NCI-H1930 (cell line): ENCODE results near the gene GEMIN7.

Source experiments
- DNase-seq, 2 experiments: peaks; one replicate each; lab custom pipeline; 2025; lab: John Stamatoyannopoulos, UW

The GEMIN7 gene

GRCh38 chr19:45128806-45129205, 49.7 kb downstream of the GEMIN7 start:
- DNase-seq: no peak

GRCh38 chr19:45130236-45130635, 51.2 kb downstream of the GEMIN7 start:
- no peak for DNase-seq

DNA sequence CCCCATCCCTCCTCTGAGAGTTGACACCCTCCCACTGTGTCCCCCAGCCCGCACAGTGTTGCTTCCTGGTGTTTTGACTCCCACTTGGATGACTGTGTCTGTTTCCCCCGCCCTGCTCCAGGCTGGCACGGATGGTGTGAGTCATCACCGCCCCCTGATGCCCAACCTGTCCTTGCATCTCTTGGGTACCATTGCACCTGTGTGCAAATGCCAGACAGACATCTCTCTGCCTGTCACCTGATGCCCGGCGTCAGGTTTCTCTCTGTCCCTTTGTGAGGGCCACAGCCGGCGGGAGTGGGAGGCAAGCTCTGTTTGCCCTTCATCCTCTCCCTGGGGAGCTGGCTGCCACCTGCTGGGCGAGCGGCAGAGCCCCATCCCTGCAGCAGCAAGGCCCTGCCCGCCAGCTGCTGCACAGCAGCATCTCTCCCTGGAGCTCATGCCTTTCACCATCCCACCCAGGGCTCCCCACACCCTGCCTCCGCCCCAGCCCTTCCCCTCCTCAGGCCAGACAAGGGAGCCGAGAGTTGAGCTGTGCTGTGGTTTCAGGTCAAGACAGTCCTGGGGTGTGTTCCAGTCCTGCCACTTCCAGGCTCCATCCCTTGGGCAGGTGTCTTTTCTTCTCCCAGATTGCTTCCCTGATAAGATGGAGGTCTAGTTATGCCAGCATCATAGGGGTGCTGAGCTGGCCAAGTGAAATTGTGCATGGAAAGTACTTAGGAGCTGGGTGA, 52.0 kb downstream of the GEMIN7 start:
- DNase-seq: peak; percentile 85 to 90

GRCh38 chr19:45133661-45134060, 54.6 kb downstream of the GEMIN7 start:
- DNase-seq: no peak

DNA sequence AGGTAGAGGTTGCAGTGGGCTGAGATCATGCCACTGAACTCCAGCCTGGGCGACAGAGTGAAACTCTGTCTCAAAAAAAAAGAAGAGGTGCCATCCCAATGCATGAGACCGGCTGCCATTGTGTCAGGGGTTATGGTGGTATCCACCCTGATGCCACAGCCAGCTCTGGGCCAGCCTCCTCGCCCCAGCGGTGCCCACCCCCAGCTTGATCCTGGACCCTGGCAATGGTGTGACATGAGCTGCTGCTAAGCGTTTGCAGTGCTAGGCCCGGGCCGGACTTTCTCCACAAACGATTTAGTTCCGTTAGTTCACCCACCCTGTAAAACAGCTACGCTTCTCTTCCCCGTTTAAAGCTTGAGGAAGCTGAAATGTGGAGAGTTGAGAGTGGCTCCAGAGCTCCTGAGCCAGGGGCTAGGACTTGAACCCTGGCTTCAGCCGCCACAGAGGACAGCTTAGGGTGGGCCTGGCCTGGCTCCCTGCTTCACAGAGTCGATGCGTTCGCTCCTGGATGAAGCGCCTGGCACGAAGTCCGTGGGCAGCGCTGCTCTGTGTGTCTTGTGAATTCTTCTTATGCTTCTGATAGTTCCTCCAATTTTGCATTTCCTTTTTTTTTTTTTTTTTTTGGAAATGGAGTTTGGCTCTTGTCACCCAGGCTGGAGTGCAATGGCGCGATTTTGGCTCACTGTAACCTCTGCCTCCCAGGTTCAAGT, 56.3 kb downstream of the GEMIN7 start:
- no peak for DNase-seq

DNA sequence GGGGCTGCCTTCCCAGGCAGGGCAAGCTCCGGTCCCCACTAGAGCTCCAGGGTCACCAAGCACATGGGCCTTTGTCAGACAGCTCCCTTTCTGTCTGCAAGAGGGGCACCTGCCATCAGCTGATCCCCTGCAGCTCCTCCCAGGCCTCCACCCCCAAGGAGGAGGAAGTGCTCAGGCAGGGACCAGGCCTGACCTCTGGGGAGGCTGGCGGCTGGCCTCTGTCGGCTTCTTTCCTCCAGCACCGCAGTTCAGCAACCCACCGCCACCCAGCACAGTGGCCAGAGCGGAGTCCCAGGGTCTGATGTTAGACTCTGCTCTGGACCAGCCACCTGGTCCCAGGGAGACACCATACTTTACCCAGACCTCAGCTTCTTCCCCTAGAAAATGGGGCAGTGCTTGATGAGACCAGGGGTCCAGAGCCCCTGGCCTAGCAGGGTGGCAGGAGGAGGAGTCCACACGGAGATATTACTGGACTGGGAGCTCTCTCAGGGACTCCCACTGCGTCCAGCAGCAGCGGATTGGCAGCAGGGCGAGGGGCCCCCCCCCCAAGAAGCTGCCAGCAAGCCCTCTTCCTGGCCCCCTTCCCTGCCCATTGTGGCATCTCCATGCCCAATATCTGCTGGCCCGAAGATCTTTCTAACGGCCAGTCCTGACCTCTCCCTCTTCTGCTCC, 57.6 kb downstream of the GEMIN7 start:
- DNase-seq: no peak

DNA sequence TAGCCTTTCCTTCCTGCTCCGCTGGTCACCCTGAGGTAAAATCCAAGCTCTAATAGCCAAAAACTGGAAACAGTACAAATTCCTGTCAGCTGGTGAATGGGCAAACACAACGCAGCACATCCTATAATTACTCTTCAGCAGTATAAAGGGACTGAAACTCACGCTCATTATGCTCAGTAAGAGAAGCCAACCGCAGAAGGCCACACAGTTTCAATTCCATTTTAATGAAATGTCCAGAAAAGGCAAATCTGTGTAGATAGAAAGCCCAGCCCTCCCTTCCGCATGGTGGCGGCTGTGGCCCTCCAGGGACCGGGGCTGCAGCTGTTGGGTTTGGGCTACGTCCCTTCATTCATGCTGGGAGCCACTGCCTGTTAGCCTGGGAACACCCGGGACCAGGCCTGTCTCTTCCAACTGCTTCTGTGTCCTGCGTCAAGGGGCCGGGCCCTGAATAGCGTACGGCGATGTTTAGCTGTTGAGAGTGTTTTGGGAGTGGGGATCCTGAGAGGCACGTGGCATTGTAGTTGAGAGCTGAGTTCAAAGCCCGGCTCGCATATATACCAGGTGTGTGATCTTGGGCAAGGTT, 58.2 kb downstream of the GEMIN7 start:
- no peak for DNase-seq

GRCh38 chr19:45138303-45138751, 59.3 kb downstream of the GEMIN7 start:
- DNase-seq: no peak

DNA sequence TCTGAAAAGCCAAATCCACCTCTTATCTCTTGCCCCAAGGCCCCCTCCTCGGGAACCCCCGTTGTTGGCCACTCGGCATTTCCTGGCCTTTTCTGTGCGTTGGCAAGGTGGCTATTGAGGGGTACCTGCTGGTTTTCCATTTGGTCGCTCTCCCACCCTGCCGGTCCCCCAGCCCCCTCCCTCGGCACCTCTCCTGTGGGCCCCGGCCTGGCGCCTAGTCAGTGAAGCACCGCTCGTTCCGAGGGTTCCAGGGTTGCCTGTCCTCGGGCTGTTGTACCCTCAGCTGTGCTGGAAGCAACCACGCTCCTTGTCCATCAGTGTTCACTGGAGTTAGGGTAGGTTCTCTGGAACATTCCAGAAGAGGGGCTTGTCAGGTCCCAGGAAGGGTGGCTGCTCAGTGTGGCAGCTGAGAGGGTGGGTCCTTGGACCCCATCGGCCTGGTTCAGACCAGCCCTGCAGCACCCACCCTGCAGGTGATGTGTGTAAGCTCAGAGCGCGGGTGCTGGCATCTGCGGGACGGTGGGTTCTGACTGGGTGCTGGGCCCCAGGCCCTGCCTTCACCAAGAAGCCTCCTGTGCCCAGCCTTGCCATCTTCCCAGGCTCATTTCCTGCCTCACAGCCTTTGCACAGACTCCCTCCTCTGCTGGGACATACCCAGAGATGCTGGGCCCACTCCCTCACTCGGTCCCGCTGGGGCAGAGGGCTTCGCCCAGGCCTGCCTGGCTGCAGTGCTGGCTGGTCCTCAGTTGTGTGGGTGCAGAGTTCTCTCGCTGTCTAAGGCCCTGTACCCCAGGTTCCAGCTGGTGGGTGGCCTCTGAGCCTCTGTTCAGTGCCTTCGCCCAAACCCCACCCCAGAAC, 60.5 kb downstream of the GEMIN7 start:
- DNase-seq: no peak

- DNase-seq: no peak
Observed at GRCh38 chr19:45140144-45140503, 61.1 kb downstream of the GEMIN7 start.

DNA sequence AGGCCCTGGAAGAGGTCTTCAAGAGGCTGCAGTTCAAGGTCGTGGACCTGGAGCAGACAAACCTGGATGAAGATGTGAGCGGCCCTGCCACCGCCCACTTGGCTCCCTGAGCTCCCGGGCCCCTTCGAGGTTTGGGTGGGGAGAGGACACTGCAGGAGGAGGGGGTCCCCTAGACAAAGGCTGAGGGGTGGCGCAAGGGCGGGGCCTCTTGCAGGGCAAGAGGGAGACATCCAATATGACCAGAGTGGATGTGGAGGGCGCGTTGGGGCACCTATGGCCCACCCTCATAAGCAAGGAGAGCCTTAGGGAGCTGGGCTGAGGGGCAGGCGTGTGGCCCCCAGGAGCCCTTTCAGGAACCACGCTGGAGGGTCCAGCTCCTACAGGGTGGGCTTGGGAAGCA, 61.5 kb downstream of the GEMIN7 start:
- no peak for DNase-seq
